A673 (cell line): Measurements from ENCODE around the gene SESN1.

Source experiments
- CTCF ChIP-seq: fragments of 300-800, 200-600 bp; sonication (generic); conservative IDR thresholded peaks from 2 replicates; pipeline ENCODE4 v1.5.1; 2017; ENCODE audit warnings: low read depth, mild to moderate bottlenecking, antibody characterized with exemption, low read length, moderate library complexity, mixed read lengths
- EZH2 ChIP-seq: fragments of 200-600 bp; sonication (generic); IDR thresholded peaks from 2 replicates; pipeline ENCODE4 v1.6.1; 2017; ENCODE audit warnings: borderline replicate concordance, low read depth, mild to moderate bottlenecking, mixed read lengths, antibody characterized with exemption, low read length; ENCODE audit not compliant: poor library complexity, severe bottlenecking

- no peak for TF ChIP-seq EZH2
- TF ChIP-seq CTCF = no peak
Observed at GRCh38 chr6:109034526-109034925, 60.1 kb downstream of the SESN1 start.
